Activated CD4-positive, alpha-beta memory T cell treated with anti-CD3 and anti-CD28 coated beads, Interleukin-2, amount 10 ng/mL, durations not matched to agents 7 days and 5 days (primary cell): ENCODE results near the gene MYCBPAP. TPM values are rescaled to one million over a fixed set of nuclear protein-coding genes. Genes with fewer than 3 reads are reported as not detected.

Source experiments
- CTCF ChIA-PET: fragments of 350-600 bp; sonication (Branson Sonifier 250); formaldehyde crosslinking; loops from one replicate; lab custom pipeline; 2021; ENCODE audit warnings: antibody characterized with exemption, inconsistent platforms; lab: Charles Lee
- POLR2A ChIA-PET: fragments of 350-600 bp; sonication (Branson Sonifier 250); formaldehyde crosslinking; loops from one replicate; lab custom pipeline; 2021; ENCODE audit warnings: antibody characterized with exemption; lab: Charles Lee
- DNase-seq: peaks from one replicate; pipeline ENCODE4 v3.0.0-alpha.2; 2020
- H3K27ac Mint-ChIP-seq: one replicate; pipeline ENCODE4 v1.8.0; 2021; ENCODE audit warnings: mild to moderate bottlenecking, mixed read lengths
- H3K27me3 Mint-ChIP-seq: one replicate; pipeline ENCODE4 v1.8.0; 2021; ENCODE audit warnings: mixed read lengths
- H3K36me3 Mint-ChIP-seq: one replicate; pipeline ENCODE4 v1.8.0; 2021; ENCODE audit warnings: low read depth, mixed read lengths
- H3K4me1 Mint-ChIP-seq: one replicate; pipeline ENCODE4 v1.8.0; 2021; ENCODE audit warnings: mixed read lengths
- H3K4me3 Mint-ChIP-seq: one replicate; pipeline ENCODE4 v1.8.0; 2021; ENCODE audit warnings: mild to moderate bottlenecking, mixed read lengths
- H3K9me3 Mint-ChIP-seq: one replicate; pipeline ENCODE4 v1.8.0; 2021; ENCODE audit warnings: mixed read lengths
- total RNA-seq, 2 experiments: library from RNA; stranded (reverse); gene quantifications; one replicate each; pipeline ENCODE4 v1.2.3, GENCODE V29; 2021

Gene MYCBPAP
- total RNA-seq, 2 experiments from 2014 or later: 13.4 to 15.2 TPM

DNA sequence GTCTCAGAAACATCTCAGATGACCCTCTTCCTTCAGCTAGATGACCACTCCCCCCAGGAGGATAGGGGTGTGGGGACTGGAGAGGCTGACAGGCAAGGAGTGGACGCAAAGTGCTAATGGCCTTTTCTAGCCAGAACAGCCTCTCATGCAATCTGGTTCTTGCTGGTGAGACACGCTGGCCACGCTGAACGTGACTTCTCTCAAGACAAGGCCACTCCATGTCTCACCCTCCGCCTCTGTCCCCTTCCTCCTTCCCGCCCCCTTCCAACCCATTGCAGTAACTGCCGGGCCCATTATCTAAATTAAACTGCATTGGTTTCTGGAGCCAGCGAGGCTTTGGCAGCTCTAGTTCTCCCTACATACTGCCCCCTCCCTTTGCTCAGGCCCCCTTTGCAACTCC is 61.8 kb downstream of the MYCBPAP start:
- peaks cover under 1% of the 10 kb centered on the region for H3K4me1 Mint-ChIP-seq
- peaks cover 27% of the 10 kb centered on the region for H3K27me3 Mint-ChIP-seq
- no peaks in the 10 kb centered on the region for H3K36me3 Mint-ChIP-seq
- no peak overlapping the region for H3K27ac Mint-ChIP-seq
- no peaks in the 10 kb centered on the region for H3K9me3 Mint-ChIP-seq
- POLR2A ChIA-PET: no interaction called here
- no peak overlapping the region for H3K4me3 Mint-ChIP-seq
- no peak for DNase-seq
- CTCF ChIA-PET: interaction anchor here (0.5 kb wide), 1 partner anchor 210 kb away, joined by 3 read pairs; no protein-coding TSS in a partner anchor

DNA sequence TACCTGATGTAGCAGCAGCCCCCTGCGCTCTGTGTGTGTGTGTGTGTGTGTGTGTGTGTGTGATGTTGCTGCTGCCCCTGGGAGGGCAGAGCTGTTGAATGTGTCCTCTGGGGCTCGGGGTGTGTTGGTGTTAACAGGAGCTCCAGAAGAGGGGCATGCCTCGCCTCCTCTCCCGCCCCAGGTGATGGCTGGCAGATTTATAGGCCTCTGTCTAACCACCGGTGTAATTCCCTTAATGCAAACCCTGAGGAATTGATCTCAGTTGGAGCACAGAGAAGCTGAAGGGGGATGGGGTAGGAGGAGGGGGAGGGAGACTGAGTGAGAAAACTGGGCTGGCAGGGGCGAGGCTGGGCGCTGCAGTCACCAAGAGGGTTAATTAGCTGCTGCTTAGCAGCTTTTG is 62.3 kb downstream of the MYCBPAP start:
- ChIA-PET CTCF (interaction anchor here (0.5 kb wide), 1 partner anchor 209 kb away, joined by 3 read pairs; no protein-coding TSS in a partner anchor), POLR2A (no interaction called here)
- H3K4me1 Mint-ChIP-seq: no peaks in the 10 kb centered on the region
- peaks cover 23% of the 10 kb centered on the region for H3K27me3 Mint-ChIP-seq
- H3K9me3 Mint-ChIP-seq: no peaks in the 10 kb centered on the region
- no peak overlapping the region for H3K27ac Mint-ChIP-seq
- H3K36me3 Mint-ChIP-seq: no peaks in the 10 kb centered on the region
- no peak for DNase-seq
- no peak overlapping the region for H3K4me3 Mint-ChIP-seq

DNA sequence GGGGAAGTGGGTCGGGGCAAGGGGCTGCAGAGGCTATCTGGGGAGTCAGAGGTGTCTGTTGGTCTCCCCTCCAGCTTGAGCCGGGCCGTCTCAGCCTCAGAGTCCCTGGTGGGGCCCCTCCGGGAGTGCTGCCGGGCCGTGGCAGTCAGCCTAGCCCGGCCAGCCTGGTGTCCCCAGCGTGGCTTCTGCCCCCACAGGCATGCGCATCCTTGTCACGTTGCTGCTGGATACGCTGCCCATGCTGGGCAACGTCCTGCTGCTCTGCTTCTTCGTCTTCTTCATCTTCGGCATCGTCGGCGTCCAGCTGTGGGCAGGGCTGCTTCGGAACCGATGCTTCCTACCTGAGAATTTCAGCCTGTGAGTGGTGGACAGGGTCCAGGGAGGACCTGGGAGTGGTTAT is 63.4 kb downstream of the MYCBPAP start:
- Mint-ChIP-seq H3K36me3 (no peaks in the 10 kb centered on the region), H3K9me3 (no peaks in the 10 kb centered on the region), H3K27me3 (peaks cover 15% of the 10 kb centered on the region), H3K27ac (no peak overlapping the region), H3K4me3 (no peak overlapping the region), H3K4me1 (no peaks in the 10 kb centered on the region)
- ChIA-PET CTCF (no interaction called here), POLR2A (no interaction called here)
- no peak for DNase-seq

DNA sequence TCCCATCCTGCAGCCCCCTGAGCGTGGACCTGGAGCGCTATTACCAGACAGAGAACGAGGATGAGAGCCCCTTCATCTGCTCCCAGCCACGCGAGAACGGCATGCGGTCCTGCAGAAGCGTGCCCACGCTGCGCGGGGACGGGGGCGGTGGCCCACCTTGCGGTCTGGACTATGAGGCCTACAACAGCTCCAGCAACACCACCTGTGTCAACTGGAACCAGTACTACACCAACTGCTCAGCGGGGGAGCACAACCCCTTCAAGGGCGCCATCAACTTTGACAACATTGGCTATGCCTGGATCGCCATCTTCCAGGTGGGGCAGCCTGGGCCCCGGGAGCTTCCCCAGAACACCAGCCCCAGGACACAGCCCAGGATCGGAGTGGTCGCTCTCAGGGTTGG is 64.3 kb downstream of the MYCBPAP start:
- Mint-ChIP-seq H3K4me1 (no peaks in the 10 kb centered on the region), H3K27me3 (peaks cover 12% of the 10 kb centered on the region), H3K27ac (no peak overlapping the region), H3K9me3 (no peaks in the 10 kb centered on the region), H3K4me3 (no peak overlapping the region), H3K36me3 (no peaks in the 10 kb centered on the region)
- no peak for DNase-seq
- ChIA-PET POLR2A (no interaction called here), CTCF (no interaction called here)

DNA sequence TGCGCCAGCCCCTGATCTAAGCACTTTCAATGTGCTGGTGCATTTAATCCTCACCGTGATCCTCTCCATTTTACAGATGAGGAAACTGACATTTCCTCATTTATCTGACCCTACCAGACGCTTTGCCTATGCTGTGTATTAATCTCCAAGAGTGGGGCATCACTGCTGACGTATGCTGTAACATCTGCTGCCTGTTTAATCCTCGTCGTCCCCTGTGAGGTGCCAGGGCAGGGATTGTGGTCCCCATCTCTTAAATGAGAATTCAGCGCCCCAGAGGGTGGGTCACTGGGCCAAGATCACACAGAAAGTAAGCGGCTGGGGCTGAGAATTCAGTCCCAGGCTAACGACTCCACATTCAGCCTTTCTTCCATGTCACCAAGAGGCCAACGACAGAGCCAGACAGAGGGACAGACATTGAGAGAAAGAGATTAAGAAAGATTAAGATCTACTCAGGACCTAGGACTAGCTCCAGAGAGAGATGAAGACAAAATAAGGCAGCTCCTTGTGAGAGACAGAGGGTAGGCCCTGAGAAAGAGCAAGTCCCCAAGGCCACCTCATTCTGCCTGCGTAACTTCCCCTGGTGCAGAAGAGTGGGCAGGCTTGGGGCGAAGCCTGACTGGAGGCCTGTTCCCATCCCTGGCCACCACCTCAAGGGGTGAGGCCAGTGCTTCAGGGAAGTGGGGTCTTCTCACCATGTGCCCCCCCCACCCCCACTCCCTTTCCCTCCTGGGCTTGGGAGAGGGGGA is 65.8 kb downstream of the MYCBPAP start:
- CTCF ChIA-PET: interaction anchor here (0.6 to 0.8 kb wide), 2 partner anchors 52 to 70 kb away, joined by 3 read pairs; no protein-coding TSS in a partner anchor
- H3K27ac Mint-ChIP-seq: no peak overlapping the region
- POLR2A ChIA-PET: no interaction called here

DNA sequence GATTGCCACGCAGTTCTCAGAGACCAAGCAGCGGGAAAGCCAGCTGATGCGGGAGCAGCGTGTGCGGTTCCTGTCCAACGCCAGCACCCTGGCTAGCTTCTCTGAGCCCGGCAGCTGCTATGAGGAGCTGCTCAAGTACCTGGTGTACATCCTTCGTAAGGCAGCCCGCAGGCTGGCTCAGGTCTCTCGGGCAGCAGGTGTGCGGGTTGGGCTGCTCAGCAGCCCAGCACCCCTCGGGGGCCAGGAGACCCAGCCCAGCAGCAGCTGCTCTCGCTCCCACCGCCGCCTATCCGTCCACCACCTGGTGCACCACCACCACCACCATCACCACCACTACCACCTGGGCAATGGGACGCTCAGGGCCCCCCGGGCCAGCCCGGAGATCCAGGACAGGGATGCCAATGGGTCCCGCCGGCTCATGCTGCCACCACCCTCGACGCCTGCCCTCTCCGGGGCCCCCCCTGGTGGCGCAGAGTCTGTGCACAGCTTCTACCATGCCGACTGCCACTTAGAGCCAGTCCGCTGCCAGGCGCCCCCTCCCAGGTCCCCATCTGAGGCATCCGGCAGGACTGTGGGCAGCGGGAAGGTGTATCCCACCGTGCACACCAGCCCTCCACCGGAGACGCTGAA is 67.5 kb downstream of the MYCBPAP start:
- Mint-ChIP-seq H3K4me1 (no peaks in the 10 kb centered on the region), H3K36me3 (no peaks in the 10 kb centered on the region), H3K27ac (no peak overlapping the region), H3K4me3 (no peak overlapping the region), H3K27me3 (peaks cover 11% of the 10 kb centered on the region), H3K9me3 (no peaks in the 10 kb centered on the region)
- ChIA-PET POLR2A (no interaction called here), CTCF (interaction anchor here (1.2 kb wide), 2 partner anchors 29 to 64 kb away, joined by 3 read pairs; no protein-coding TSS in a partner anchor)
- no peak for DNase-seq

More for the DNA sequence above, 65.8 kb downstream of the MYCBPAP start:
- no peak for DNase-seq
- H3K4me3 Mint-ChIP-seq: no peak overlapping the region
- no peaks in the 10 kb centered on the region for H3K9me3 Mint-ChIP-seq
- no peaks in the 10 kb centered on the region for H3K36me3 Mint-ChIP-seq
- H3K27me3 Mint-ChIP-seq: peaks cover 11% of the 10 kb centered on the region
- no peaks in the 10 kb centered on the region for H3K4me1 Mint-ChIP-seq

DNA sequence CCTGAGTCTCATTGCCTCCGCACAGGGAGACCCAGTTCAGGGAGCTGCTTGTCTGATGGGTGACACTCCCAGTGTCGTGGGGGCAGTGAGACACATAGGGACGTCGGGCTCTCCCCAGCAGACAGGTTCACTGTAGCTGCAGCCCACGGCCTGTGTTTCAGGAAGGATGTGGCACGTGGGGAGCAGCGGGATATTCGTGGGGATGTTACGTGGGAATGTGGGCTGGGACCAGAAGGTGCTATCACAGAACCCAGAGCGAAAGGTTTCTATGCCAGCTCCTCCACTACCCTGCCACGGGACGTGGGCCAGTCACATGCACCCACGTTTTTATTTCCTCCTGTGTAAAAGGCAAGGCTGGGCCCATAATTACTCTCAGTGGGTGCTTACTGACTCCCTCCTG is 68.6 kb downstream of the MYCBPAP start:
- no peaks in the 10 kb centered on the region for H3K4me1 Mint-ChIP-seq
- H3K27ac Mint-ChIP-seq: no peak overlapping the region
- no peak overlapping the region for H3K4me3 Mint-ChIP-seq
- ChIA-PET POLR2A (no interaction called here), CTCF (no interaction called here)
- no peaks in the 10 kb centered on the region for H3K36me3 Mint-ChIP-seq
- H3K27me3 Mint-ChIP-seq: peaks cover 12% of the 10 kb centered on the region
- H3K9me3 Mint-ChIP-seq: no peaks in the 10 kb centered on the region
- DNase-seq: no peak

DNA sequence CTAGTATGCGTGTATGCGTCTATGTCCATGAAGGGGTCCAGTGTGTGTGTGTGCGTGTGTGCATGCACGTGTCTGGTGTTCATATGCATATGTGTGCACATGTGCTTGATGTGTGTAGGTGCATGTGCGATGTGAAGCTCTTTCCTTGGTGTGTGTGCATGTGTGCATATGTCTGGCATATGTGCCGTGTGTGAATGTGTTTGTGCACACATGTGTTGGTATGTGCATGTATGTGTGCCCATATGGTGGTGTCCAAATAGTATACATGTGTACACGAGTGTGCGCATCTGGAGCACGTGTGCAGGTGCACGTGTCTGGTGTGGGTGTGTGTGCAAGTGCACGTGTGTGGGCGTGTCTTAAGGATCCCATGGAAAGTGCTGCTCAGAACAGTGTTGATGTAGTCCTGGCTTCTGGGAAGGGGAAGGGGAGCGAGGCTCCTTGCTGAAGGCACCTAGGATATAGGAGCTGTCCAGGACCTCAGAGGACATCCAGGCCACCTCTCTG is 69.3 kb downstream of the MYCBPAP start:
- H3K27ac Mint-ChIP-seq: no peak overlapping the region
- peaks cover 17% of the 10 kb centered on the region for H3K27me3 Mint-ChIP-seq
- no peaks in the 10 kb centered on the region for H3K36me3 Mint-ChIP-seq
- H3K4me1 Mint-ChIP-seq: no peaks in the 10 kb centered on the region
- H3K4me3 Mint-ChIP-seq: no peak overlapping the region
- POLR2A ChIA-PET: no interaction called here
- H3K9me3 Mint-ChIP-seq: no peaks in the 10 kb centered on the region
- DNase-seq: no peak
- CTCF ChIA-PET: no interaction called here

DNA sequence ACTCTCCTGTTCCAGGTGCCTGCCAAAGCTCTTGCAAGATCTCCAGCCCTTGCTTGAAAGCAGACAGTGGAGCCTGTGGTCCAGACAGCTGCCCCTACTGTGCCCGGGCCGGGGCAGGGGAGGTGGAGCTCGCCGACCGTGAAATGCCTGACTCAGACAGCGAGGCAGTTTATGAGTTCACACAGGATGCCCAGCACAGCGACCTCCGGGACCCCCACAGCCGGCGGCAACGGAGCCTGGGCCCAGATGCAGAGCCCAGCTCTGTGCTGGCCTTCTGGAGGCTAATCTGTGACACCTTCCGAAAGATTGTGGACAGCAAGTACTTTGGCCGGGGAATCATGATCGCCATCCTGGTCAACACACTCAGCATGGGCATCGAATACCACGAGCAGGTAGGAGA is 69.9 kb downstream of the MYCBPAP start:
- CTCF ChIA-PET: no interaction called here
- no peak overlapping the region for H3K27ac Mint-ChIP-seq
- no peak for DNase-seq

DNA sequence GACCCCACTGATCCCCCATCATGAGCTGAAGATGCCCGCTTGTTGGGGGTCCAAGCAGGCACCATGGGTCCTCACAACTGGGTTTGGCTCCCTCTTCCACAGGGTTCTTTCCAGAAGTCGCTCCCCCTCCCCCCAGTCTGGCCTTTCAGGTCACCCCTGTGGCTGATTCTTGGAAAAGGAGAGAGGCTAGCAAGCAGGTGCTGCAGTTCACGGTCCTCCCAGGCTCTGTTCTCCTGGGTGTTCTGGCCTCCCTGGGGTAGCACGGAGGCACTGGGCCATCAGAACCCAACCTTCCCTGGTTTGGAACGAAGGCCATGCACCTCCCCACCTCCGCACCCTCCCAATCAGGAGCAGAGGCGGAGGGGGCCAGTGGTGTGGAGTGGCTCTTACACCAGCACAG is 71.2 kb downstream of the MYCBPAP start:
- H3K4me3 Mint-ChIP-seq: no peak overlapping the region
- CTCF ChIA-PET: no interaction called here
- DNase-seq: no peak
- no peak overlapping the region for H3K27ac Mint-ChIP-seq
- no peaks in the 10 kb centered on the region for H3K4me1 Mint-ChIP-seq
- no peaks in the 10 kb centered on the region for H3K36me3 Mint-ChIP-seq
- H3K27me3 Mint-ChIP-seq: peaks cover 27% of the 10 kb centered on the region
- H3K9me3 Mint-ChIP-seq: no peaks in the 10 kb centered on the region
- POLR2A ChIA-PET: no interaction called here

More for the DNA sequence above, 69.9 kb downstream of the MYCBPAP start:
- Mint-ChIP-seq H3K4me1 (no peaks in the 10 kb centered on the region), H3K9me3 (no peaks in the 10 kb centered on the region), H3K36me3 (no peaks in the 10 kb centered on the region), H3K27me3 (peaks cover 21% of the 10 kb centered on the region), H3K4me3 (no peak overlapping the region)
- POLR2A ChIA-PET: no interaction called here

DNA sequence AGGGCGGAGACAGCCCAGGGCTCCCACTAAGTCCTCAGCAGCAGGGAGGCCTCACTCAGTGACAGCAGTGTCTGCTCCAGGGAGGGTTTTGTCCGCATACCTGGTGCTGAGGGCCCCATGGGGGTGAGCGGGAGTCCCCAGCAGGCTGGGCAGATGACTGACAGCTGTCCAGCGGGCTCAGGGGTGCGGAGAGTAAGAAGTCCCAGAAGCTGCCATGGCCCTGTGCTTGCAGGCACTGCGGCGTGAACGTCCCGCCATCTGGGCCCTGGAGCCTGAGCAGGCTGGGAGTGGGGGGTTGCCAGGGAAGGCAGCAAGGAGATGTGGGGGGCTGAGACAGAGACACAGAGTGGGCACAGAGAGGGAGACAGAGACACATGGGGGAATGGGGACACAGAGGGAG is 72.4 kb downstream of the MYCBPAP start:
- ChIA-PET POLR2A (no interaction called here), CTCF (no interaction called here)
- Mint-ChIP-seq H3K9me3 (no peaks in the 10 kb centered on the region), H3K27ac (no peak overlapping the region), H3K36me3 (no peaks in the 10 kb centered on the region), H3K27me3 (peaks cover 27% of the 10 kb centered on the region), H3K4me1 (no peaks in the 10 kb centered on the region), H3K4me3 (no peak overlapping the region)
- DNase-seq: no peak
